ENCODE data around the gene HPSE2.

DNA sequence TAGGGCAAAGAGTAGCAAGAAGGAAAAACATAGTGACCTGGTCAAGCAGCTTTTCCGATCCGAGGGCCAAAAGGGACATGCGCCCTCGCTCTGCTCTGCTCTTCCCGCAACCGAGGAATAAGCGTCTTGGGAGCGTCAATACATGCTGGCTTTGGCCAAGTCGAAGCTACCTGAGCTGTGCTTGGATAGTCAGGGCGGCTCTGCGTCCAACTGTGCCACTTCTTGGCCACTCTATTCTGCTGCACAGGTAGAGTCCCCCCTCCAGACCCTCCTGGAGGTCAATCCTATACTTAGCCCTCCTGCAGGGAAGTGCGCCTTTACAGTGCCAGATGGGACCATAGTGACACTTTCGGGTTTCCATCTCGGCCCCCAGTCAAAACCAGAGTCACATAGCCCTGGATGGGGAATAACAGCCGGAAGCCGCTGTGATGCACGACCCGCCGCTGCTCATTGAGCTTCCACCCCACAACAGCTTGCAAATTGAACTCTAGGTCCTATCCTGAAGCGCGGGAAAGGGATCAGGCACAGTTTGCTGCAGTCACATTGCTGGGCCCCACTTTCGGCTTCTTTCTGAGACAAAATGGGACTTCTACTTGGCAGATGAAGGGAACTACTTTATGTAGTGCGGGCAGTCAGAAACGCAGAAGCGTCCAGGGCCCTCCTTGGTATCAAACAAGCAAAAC is 1.1 kb upstream of the HPSE2 start:
- no peak for TF ChIP-seq ZBTB7A (IDR thresholded peaks at IDR 0.05; ENCODE audit: low read depth)
- no peak for TF ChIP-seq EP300 (IDR thresholded peaks at IDR 0.05; ENCODE audit: borderline replicate concordance)
- TF ChIP-seq RAD21 (IDR thresholded peaks at IDR 0.05; ENCODE audit: low read depth), result no peak
- TF ChIP-seq YY1 (IDR thresholded peaks at IDR 0.05; ENCODE audit: low read depth), result no peak
- TF ChIP-seq TEAD4 (IDR thresholded peaks at IDR 0.05), result no peak
- TF ChIP-seq, protein P1, sequence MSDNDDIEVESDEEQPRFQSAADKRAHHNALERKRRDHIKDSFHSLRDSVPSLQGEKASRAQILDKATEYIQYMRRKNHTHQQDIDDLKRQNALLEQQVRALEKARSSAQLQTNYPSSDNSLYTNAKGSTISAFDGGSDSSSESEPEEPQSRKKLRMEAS (IDR thresholded peaks at IDR 0.05), result no peak
- TF ChIP-seq, protein P2, sequence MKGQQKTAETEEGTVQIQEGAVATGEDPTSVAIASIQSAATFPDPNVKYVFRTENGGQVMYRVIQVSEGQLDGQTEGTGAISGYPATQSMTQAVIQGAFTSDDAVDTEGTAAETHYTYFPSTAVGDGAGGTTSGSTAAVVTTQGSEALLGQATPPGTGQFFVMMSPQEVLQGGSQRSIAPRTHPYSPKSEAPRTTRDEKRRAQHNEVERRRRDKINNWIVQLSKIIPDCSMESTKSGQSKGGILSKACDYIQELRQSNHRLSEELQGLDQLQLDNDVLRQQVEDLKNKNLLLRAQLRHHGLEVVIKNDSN (IDR thresholded peaks at IDR 0.05), result no peak
